GM18519 (cell line): ENCODE data around the gene GSC.
"Not testable (repeated sequence)": the region's sequence is repeated elsewhere in the genome, so short reads cannot be mapped to it uniquely, and the experiment has no call there.

Source experiments
- ATAC-seq: cut with Tn5 transposase; IDR thresholded peaks from one replicate; pipeline ENCODE4 v1.9.1; 2021; ENCODE audit warnings: mild to moderate bottlenecking, moderate library complexity; ENCODE audit not compliant: unreplicated experiment, low FRiP score

Gene GSC

GRCh38 chr14:94769391-94770250, at the start of gene GSC:
Gene GSC, minus strand, starts transcription at chr14:94770113. Its CDS starts 98 bp downstream, at chr14:94770015.
- no peak for ATAC-seq

GRCh38 chr14:94819531-94819930, 49.6 kb upstream of the GSC start:
- ATAC-seq = no peak

GRCh38 chr14:94816113-94816512, 46.2 kb upstream of the GSC start:
- no peak for ATAC-seq

DNA sequence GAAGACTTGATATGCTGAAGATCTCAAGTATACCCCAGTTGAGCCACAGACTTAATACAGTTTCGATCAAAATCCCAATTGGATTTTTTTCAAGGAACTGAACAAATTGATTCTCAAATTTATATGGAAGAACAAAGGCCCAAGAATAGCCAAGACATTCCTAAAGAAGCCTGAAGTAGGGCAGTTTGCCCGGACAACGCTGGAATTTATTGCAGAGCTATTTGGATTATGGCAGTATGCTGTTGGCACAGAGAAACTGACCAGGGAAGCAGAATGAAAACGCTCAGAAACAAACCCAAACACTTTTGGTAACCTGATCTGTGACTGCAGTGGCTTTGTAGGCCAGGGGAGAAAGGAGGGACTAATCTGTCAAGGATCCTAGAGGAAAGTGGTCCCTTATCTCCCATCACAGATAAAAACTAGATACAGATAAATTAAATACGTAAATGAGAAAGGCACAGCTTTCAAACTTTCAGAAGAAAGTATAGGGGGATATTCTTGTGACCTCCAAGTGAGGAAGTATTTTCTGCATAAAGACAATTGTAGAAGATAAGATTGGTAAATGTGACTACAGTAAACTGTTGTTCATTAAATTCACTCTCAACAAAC, 35.9 kb upstream of the GSC start:
- no peak for ATAC-seq

- ATAC-seq = no peak
Observed at GRCh38 chr14:94801225-94801624, 31.3 kb upstream of the GSC start.

GRCh38 chr14:94800764-94801163, 30.9 kb upstream of the GSC start:
- ATAC-seq = not testable (repeated sequence)

DNA sequence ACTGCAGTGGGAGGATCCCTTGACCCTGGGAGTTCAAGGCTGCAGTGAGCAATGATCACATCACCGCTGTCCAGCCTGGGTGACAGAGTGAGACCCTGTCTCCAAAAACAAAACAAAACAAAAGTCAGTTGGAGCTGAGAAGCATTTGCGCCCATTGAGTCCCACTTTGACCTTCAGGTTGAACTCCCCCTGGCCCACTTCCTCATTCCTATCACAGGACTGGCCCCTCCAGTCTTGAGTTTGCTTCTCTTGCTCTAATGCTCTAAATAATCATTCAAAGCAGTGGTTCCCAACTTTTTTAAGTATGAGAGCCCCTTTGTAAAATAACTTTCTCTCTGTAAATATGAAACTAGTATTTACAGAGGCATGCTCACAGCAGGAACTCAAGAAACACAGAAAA, 28.0 kb upstream of the GSC start:
- no peak for ATAC-seq

- ATAC-seq = no peak
Observed at GRCh38 chr14:94796278-94796677, 26.4 kb upstream of the GSC start.

DNA sequence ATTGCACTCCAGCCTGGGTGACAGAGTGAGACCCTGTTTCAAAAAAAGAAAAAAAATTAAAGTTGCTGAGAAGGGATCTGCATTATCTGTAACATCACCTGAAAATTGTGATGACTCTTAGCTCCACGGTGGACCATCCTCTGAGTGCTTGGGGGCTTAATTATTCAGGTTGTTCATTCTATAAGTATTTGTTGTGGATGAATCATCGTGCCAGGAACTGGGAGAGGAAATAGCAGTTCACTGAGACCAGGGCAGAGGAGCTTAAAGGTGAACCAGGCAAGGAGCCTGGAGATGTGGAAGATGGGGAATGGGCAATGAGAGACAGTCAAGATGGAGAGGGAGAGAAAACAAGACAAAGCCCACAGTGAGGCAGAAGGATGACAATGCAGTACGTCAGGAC, 25.5 kb upstream of the GSC start:
- no peak for ATAC-seq

DNA sequence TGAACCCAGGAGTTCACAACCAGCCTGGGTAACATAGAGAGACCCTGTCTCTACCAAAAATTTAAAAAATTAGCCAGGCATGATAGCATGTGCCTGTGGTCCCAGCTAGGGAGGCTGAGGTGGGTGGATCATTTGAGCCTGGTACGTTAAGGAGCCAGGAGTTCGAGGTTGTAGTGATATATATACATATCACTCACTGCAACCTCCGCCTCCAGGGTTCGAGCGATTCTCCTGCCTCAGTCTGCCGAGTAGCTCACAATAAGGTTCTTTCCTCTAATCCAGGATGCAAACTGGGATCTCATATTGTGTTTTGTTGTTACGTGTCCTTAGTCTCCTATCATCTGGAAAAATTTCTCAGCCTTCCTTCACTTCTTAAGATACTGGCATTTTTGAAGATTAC, 24.0 kb upstream of the GSC start:
- ATAC-seq = no peak

DNA sequence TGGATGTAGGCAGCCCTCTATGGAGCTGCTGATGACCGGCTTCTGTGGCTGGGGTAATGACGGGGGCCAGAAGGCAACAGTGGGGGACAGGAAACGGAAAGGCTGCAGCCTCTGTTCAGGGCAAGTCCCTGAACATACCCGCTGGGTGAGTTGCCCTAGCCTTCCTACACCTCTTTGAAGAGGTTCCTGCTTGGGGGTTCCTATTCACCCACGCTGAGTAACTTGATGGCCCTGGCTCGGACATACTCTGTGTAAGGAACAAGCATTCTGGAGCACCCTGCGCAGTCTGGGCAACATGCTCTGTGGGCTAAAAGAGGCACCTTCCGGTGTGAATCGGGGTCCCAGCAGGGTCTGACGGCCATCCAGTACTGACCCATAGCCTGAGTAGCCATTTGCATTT, 17.7 kb upstream of the GSC start:
- no peak for ATAC-seq

DNA sequence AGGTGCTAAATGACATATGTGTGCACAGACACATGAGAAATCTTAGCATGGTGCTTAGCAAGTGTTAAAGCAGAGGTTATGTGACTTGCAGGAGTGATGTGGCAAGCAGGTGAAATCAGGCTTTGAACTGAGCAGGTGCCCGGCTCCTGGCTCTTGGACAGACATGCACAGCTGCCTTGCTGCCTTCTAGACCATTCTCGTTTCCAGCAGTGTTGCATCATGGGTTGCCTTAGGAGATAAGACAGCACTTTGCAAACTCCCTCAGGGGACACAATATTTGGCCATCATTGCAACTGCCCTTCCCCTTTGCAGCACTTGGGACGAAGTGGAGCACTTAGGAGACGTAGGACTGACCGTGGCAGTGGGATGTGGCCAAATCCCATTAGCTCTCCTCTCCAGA, 17.2 kb upstream of the GSC start:
- ATAC-seq = no peak

GRCh38 chr14:94780536-94781399, 10.9 kb upstream of the GSC start:
- no peak for ATAC-seq

DNA sequence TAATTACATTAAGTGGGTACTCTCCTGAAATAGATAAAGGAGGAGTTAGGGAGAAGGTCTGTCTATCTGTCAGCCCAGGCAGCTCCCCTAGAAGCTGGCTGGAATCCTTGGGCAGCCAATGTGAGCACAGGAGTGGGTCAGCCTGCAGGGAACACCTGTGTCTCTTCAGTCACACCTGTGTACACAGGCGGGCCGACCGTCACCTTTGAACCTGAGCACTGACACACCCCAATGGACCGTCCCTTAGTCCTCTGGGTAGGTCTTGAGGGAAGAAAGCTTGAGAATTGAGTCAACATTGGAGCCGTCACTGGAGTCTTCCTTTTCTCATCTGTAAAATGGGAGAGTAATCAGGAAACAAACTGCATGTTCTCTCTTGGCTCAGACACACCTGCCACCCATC, 9.8 kb upstream of the GSC start:
- no peak for ATAC-seq

DNA sequence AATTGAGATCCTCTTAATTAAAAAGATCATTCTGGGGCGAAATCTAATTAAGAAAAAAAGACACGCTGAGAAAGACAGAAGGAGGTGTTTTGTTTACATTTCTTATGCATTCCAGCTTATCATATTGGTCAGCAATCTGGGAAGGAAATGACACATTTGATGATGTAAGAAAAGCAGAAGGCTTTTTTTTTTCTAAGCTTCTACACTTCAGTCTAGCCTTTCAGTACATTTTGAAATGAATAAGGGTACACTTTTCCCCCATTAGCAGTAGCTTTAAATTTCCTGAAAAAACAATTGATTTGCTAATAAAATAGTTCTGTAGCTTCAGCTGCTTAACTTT, 5.9 kb upstream of the GSC start:
- no peak for ATAC-seq

DNA sequence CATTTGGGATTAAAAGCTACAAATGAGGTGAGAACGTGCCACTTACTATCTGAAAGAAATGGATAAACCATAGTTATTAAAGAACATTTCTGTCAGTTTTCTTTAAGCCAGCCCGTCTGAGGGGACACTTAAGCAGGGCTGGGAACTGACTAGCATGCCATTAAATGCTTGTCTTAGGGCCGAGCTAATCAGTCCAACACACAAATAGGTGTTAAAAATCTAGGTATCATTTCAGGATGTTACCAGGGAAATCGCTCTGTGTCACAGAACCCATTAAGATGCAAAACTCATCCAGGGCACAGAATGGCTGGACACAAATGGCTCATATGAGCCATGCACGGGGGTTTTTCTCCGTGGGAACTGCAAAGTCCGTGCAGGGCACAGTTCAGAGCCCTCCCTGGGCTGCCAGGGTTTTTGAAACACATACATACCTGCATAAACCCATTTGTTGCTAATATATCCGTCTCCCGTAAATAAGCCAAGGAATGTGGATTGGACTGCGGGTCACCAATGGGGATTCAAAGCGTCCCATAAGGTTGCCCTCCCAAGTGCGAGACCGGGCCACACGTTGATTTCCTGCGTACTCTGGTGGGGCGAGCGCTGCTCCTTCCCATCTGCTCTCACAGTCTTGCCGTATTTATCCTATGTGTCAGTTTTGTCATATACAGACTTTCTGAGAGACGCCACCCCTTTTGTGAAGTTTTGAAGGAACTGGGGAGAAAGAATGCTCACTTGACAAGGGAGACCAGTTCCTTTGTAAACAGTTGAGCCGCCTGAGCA, 5.4 kb upstream of the GSC start:
- no peak for ATAC-seq

DNA sequence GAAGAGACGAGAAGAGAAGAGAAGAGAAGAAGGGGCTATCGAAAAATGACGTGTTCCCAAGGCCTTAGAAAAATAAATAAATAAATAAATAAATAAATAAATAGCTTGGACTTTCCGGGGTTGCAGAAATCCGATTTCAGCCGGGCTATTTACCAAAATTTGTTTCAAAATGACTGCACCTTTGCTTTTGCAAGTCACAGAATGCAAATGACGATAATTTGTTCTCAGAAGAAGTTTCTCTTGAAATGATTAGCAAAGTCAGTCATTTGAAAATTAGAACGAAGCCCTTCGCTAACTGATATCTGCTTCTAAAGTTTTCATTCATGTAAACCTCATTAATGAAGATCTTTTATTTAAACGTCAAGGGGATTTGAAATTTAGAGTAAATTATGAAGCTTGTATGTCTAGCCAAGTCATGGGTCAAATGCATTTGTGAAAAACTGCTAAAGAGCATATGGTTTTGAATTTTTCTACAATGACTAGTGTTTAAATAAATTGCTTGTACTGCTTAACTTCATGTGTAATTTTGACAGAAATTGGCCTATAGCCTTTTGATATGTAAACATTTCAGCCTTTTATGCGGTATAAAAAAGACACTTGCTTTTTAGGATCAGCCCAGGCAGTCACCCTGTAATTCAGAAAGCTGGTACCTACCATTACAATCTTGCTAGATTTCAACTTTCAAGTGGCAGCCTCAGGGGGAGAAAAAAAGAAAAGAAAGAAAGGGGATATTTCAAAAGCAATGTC, 4.6 kb upstream of the GSC start:
- no peak for ATAC-seq

DNA sequence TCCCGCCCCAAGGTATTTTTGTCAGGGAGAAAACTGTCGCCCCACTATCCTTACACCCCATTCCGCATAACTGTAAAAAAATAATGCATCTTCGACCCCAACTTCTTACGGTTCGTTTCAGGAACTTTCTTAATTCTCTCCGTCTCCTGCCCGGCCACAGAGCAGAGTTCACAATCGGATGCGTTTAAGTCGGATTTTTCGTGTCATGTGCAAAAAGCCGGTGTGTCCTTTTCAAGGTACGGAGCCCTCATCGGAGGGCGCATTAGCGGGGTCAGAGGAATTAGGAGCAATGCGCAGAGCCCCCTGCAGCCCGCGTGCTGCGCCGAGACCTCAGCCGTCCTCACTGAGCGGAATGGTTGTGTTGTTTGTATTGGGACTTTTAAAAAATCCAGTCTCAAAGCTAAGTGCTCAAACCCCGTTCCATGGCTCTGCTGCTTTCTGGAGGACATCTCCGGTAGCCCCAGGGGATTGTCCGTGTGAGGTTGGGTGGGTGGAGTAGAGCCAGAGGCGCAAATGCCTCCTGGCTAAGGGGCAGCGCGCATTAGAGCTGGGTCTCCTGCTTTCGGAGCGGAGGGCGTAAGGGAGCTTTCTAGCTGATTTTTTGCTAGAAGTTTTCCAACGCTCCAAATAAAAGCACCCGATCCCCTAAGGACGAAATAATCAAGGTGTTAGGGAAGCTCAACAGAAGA, 3.9 kb upstream of the GSC start:
- ATAC-seq = no peak

DNA sequence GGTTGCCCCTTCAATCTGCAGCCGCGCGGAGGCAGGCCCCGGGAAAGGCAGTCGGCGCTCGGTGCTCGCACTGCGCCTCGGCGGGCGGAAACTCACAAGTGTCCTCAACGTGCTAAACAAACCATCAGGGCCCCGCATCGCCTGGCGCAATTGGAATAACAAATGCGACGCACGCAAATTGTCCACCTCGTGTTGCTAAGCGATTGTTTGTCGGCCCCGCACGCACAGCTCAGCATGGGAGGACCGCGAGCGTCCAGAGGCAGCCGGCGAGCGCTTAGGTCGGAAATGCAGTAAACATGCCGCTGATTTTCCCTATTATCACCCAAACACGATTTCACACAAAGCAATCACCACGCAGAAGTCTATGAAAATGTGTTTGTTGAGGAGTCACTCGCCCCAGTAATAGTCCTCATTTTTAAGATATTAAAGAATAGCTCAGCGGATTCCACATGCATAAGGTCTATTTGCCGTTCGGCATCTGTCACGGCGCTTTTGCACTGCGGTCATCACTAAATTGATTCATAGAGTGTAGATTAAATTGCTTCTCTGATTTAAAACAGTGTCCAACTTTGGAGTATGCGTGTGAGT, 3.2 kb upstream of the GSC start:
- ATAC-seq = no peak
